Measurements from ENCODE around the gene ATL1.

ATL1 gene

GRCh38 chr14:50532502-50533240 lies 27.3 kb upstream of the ATL1 start, which contains the start of gene MAP4K5 (continued):
- TF ChIP-seq ZNF184 (tag by site-specific recombination; IDR thresholded peaks at IDR 0.05): no peak
- TF ChIP-seq ZNF423 (tag by site-specific recombination; IDR thresholded peaks at IDR 0.05): peak; percentile 38
- TF ChIP-seq GLIS1 (tag by site-specific recombination; IDR thresholded peaks at IDR 0.05): peak; percentile 70
- TF ChIP-seq ZNF112 (tag by site-specific recombination; IDR thresholded peaks at IDR 0.05): no peak
- peak; percentile 65 for TF ChIP-seq KLF1 (tag by site-specific recombination; IDR thresholded peaks at IDR 0.05)
- no peak for TF ChIP-seq ZNF510 (tag by site-specific recombination; IDR thresholded peaks at IDR 0.05; ENCODE audit: insufficient replicate concordance)
- no peak for TF ChIP-seq PRDM2 (tag by site-specific recombination; IDR thresholded peaks at IDR 0.05; ENCODE audit: borderline replicate concordance)
- TF ChIP-seq ZNF561 (tag by site-specific recombination; IDR thresholded peaks at IDR 0.05; ENCODE audit: borderline replicate concordance): peak; percentile 85; the same call in 1 of the 2 replicates
- no peak for TF ChIP-seq ZNF211 (tag by site-specific recombination; IDR thresholded peaks at IDR 0.05; ENCODE audit: low read depth)
- TF ChIP-seq ZFHX2 (tag by site-specific recombination; conservative IDR thresholded peaks at IDR 0.05): peak; percentile 55
- peak; percentile 31; the same call in 1 of the 2 replicates for TF ChIP-seq ZNF2 (tag by site-specific recombination; IDR thresholded peaks at IDR 0.05)
- TF ChIP-seq ZNF654 (tag by site-specific recombination; IDR thresholded peaks at IDR 0.05; ENCODE audit: low read depth): peak; percentile 70
- peak; percentile 97 for TF ChIP-seq ZSCAN30 (tag by site-specific recombination; IDR thresholded peaks at IDR 0.05)
- TF ChIP-seq ZNF341 (tag by site-specific recombination; IDR thresholded peaks at IDR 0.05; ENCODE audit: low read depth): no peak
- TF ChIP-seq GLIS2 (tag by site-specific recombination; IDR thresholded peaks at IDR 0.05): peak; percentile 45; the same call in 1 of the 2 replicates
- TF ChIP-seq KLF10 (tag by site-specific recombination; IDR thresholded peaks at IDR 0.05): peak; percentile 37; the same call in 1 of the 2 replicates
- TF ChIP-seq ZNF449 (tag by site-specific recombination; IDR thresholded peaks at IDR 0.05): peak; percentile 37; the same call in 1 of the 2 replicates
- peak; percentile 37; the same call in 1 of the 2 replicates for TF ChIP-seq ZEB2 (tag by site-specific recombination; IDR thresholded peaks at IDR 0.05)
- TF ChIP-seq ZBTB48 (tag by site-specific recombination; IDR thresholded peaks at IDR 0.05): no peak; the same call in 1 of the 2 replicates
- TF ChIP-seq ZNF335 (tag by site-specific recombination; conservative IDR thresholded peaks at IDR 0.05): peak; percentile 76
- peak; percentile 62; the same call in 1 of the 2 replicates for TF ChIP-seq KLF8 (tag by site-specific recombination; IDR thresholded peaks at IDR 0.05)
- peak; percentile 58; the same call in 1 of the 2 replicates for TF ChIP-seq ZNF600 (tag by site-specific recombination; IDR thresholded peaks at IDR 0.05)
- peak; percentile 48; the same call in 1 of the 2 replicates for TF ChIP-seq HIC1 (tag by site-specific recombination; IDR thresholded peaks at IDR 0.05)
- no peak for TF ChIP-seq ZNF529 (tag by site-specific recombination; IDR thresholded peaks at IDR 0.05; ENCODE audit: insufficient replicate concordance)
- TF ChIP-seq ZBTB11 (tag by site-specific recombination; conservative IDR thresholded peaks at IDR 0.05; ENCODE audit: low read depth): peak; percentile 81
- TF ChIP-seq ZNF660 (tag by site-specific recombination; IDR thresholded peaks at IDR 0.05): no peak
- peak; percentile 48; the same call in 1 of the 2 replicates for TF ChIP-seq ZNF629 (tag by site-specific recombination; IDR thresholded peaks at IDR 0.05)

Measured in HEK293 (cell line).